Type B pancreatic cell (in vitro differentiated cells): Measurements from ENCODE around the gene TEKTIP1. TPM values are rescaled to one million over a fixed set of nuclear protein-coding genes. Genes with fewer than 3 reads are reported as not detected.

Source experiments
- DNase-seq: peaks from one replicate; pipeline ENCODE4 v3.0.0; 2021; ENCODE audit warnings: mixed read lengths; ENCODE audit not compliant: unreplicated experiment; ENCODE audit errors: extremely low spot score
- H3K27ac Mint-ChIP-seq: 2 replicates; pipeline ENCODE4 v1.8.0; 2021; ENCODE audit warnings: mild to moderate bottlenecking, mixed read lengths
- H3K27me3 Mint-ChIP-seq: 2 replicates; pipeline ENCODE4 v1.8.0; 2021; ENCODE audit warnings: mixed read lengths
- H3K36me3 Mint-ChIP-seq: 2 replicates; pipeline ENCODE4 v1.8.0; 2021; ENCODE audit warnings: mixed read lengths
- H3K4me1 Mint-ChIP-seq: one replicate; pipeline ENCODE4 v1.8.0; 2021; ENCODE audit warnings: mixed read lengths; ENCODE audit not compliant: unreplicated experiment
- H3K4me3 Mint-ChIP-seq: 2 replicates; pipeline ENCODE4 v1.8.0; 2021; ENCODE audit warnings: mild to moderate bottlenecking, mixed read lengths
- H3K9me3 Mint-ChIP-seq: 2 replicates; pipeline ENCODE4 v1.8.0; 2021; ENCODE audit warnings: mixed read lengths
- total RNA-seq: library from RNA; stranded (reverse); gene quantifications from 2 replicates; pipeline ENCODE4 v1.2.1, GENCODE V29; 2021; ENCODE audit warnings: low replicate concordance
- TF ChIP-seq, protein P1 (sequence below): fragments of 200-600 bp; sonication (generic); conservative IDR thresholded peaks from 2 replicates; pipeline ENCODE4 v1.5.0; 2021; ENCODE audit warnings: antibody characterized with exemption, mild to moderate bottlenecking

The TEKTIP1 gene
- total RNA-seq, 1 donor from 2014 or later, result 3.4 TPM

DNA sequence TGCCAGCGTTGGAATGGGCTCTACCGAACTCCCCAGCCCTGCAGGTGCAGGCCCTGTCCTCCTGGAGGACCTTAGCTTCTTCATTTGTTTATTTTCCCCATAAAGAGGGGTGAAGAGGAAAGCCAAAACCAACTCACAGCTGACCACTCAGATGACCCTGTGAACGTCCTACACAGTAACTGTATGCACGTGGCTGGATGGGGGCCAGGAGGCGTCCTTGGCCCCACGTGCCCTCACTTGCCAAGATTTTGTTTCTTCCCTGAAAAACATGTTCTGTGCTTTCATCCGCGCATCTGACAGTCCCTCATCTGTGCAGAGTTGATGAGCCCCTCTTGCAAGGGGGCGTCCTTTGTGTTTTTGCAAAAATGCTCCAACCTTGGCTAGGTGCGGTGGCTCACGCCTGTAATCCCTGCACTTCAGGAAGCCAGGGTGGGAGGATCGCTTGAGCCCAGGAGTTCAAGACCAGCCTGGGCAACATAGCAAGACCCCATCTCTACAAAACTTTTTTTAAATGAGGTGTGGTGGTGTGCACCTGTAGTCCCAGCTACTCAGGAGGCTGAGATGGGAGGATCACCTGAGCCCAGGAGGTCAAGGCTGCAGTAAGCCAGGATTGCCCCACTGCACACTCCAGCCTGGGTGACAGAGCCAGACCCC is 5.3 kb upstream of the TEKTIP1 start:
- Mint-ChIP-seq H3K27me3 (no peaks in the 10 kb centered on the region), H3K4me1 (peaks cover 7% of the 10 kb centered on the region), H3K9me3 (no peaks in the 10 kb centered on the region), H3K36me3 (no peaks in the 10 kb centered on the region), H3K4me3 (no peak overlapping the region), H3K27ac (no peak overlapping the region)
- DNase-seq, result no peak
- TF ChIP-seq, protein P1, sequence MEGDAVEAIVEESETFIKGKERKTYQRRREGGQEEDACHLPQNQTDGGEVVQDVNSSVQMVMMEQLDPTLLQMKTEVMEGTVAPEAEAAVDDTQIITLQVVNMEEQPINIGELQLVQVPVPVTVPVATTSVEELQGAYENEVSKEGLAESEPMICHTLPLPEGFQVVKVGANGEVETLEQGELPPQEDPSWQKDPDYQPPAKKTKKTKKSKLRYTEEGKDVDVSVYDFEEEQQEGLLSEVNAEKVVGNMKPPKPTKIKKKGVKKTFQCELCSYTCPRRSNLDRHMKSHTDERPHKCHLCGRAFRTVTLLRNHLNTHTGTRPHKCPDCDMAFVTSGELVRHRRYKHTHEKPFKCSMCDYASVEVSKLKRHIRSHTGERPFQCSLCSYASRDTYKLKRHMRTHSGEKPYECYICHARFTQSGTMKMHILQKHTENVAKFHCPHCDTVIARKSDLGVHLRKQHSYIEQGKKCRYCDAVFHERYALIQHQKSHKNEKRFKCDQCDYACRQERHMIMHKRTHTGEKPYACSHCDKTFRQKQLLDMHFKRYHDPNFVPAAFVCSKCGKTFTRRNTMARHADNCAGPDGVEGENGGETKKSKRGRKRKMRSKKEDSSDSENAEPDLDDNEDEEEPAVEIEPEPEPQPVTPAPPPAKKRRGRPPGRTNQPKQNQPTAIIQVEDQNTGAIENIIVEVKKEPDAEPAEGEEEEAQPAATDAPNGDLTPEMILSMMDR, result no peak

DNA sequence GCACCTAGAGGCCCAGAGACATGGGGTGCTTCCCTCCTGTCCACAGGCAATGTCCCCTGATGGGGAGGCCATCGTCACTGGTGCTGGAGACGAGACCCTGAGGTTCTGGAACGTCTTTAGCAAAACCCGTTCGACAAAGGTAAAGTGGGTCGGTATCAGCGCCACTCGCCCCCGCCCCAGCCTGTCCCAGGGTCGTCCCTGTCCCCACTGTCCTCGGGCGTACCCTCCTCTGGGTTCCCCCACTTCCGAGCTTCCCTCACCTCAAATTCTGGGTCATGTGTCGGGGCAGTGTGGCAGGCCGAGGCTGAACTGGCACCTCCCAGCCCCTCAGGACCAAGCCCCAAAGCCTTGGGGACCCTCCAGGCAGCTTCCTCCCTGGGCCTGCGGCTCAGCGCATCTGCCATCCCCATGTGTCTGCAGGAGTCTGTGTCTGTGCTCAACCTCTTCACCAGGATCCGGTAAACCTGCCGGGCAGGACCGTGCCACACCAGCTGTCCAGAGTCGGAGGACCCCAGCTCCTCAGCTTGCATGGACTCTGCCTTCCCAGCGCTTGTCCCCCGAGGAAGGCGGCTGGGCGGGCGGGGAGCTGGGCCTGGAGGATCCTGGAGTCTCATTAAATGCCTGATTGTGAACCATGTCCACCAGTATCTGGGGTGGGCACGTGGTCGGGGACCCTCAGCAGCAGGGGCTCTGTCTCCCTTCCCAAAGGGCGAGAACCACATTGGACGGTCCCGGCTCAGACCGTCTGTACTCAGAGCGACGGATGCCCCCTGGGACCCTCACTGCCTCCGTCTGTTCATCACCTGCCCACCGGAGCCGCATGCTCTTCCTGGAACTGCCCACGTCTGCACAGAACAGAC is 4.4 kb upstream of the TEKTIP1 start:
- Mint-ChIP-seq H3K9me3 (no peaks in the 10 kb centered on the region), H3K27me3 (no peaks in the 10 kb centered on the region), H3K4me1 (peaks cover 8% of the 10 kb centered on the region), H3K36me3 (no peaks in the 10 kb centered on the region), H3K4me3 (no peak overlapping the region), H3K27ac (peak overlapping the region; percentile 64)
- DNase-seq, result no peak
- TF ChIP-seq, protein P1, result no peak

DNA sequence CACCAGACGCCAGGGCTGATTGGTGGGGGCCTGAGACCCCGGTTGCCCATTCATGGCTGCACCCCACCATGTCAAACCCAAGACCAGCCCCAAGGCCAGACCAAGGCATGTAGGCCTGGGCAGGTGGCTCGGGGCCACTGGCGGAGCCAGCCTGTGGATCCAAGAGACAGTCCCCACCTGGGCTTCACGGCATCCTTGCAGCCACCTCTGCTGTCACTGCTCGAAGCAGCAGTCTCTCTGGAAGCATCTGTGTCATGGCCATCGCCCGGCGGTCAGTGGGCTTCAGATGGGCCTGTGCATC is 3.8 kb upstream of the TEKTIP1 start:
- Mint-ChIP-seq H3K27me3 (no peaks in the 10 kb centered on the region), H3K27ac (peak overlapping the region; percentile 64), H3K36me3 (no peaks in the 10 kb centered on the region), H3K4me3 (no peak overlapping the region), H3K4me1 (peaks cover 8% of the 10 kb centered on the region), H3K9me3 (no peaks in the 10 kb centered on the region)
- TF ChIP-seq, protein P1, result no peak
- DNase-seq, result no peak

DNA sequence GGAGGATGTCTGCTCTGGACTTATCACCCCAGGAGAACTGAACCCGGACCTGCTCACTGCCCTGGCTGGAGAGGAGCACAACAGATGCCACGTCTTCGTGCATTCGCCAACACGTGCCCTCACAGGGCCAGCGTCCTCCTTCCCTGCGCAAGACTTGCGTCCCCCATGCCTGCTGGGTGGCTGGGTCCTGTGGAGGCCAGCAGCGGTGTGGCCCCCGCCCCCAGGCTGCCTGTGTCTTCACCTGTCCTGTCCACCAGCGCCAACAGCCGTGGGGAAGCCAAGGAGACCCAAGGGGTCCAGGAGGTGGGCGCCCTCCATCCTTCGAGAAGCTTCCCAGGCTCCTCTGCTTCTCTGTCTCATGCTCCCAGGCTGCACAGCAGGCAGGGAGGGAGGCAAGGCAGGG is 3.4 kb upstream of the TEKTIP1 start:
- TF ChIP-seq, protein P1, result no peak
- H3K27me3 Mint-ChIP-seq, result no peaks in the 10 kb centered on the region
- no peaks in the 10 kb centered on the region for H3K9me3 Mint-ChIP-seq
- DNase-seq, result no peak
- peak overlapping the region; percentile 64 for H3K27ac Mint-ChIP-seq
- H3K4me1 Mint-ChIP-seq, result peaks cover 8% of the 10 kb centered on the region
- no peaks in the 10 kb centered on the region for H3K36me3 Mint-ChIP-seq
- H3K4me3 Mint-ChIP-seq, result no peak overlapping the region

DNA sequence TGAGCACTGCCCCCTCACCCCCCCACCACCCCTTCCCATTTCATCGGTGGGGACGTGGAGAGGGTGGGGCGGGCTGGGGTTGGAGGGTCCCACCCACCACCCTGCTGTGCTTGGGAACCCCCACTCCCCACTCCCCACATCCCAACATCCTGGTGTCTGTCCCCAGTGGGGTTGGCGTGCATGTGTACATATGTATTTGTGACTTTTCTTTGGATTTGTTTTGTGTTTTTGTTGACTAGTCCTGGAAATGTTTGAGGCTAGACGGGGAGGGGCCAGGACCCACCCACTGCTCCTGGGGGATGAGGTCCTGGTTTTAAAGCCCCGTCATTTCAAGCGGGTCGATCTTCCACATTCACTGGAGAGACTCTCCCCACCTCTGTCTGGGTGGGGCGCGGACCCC is 3.0 kb upstream of the TEKTIP1 start:
- DNase-seq, result no peak
- no peaks in the 10 kb centered on the region for H3K27me3 Mint-ChIP-seq
- no peaks in the 10 kb centered on the region for H3K36me3 Mint-ChIP-seq
- H3K9me3 Mint-ChIP-seq, result no peaks in the 10 kb centered on the region
- no peak overlapping the region for H3K4me3 Mint-ChIP-seq
- peaks cover 8% of the 10 kb centered on the region for H3K4me1 Mint-ChIP-seq
- TF ChIP-seq, protein P1, result no peak
- H3K27ac Mint-ChIP-seq, result no peak overlapping the region
